Measurements from ENCODE around the gene AMPD2. TPM values are rescaled to one million over a fixed set of nuclear protein-coding genes. Genes with fewer than 3 reads are reported as not detected.

The AMPD2 gene
- polyA plus RNA-seq, 3 donors = 75.0 to 961 (median 117) TPM

GRCh38 chr1:109649491-109649914 lies 29.9 kb downstream of the AMPD2 start:
- Histone ChIP-seq H3K79me2 (ENCODE audit: insufficient read depth, low read length) (no peaks in the 10 kb centered on the region), H3K4me1 (ENCODE audit: control insufficient read depth in 1 of 2, insufficient read depth in 2 of 2, low read length in 2 of 2) (no peaks in the 10 kb centered on the region), H3K9ac (ENCODE audit: insufficient read depth, low read length, poor library complexity, severe bottlenecking) (no peak overlapping the region), H4K20me1 (ENCODE audit: insufficient read depth, low read length) (no peaks in the 10 kb centered on the region), H3K4me3 (replicated peaks in 1 of 3; ENCODE audit: low read depth in 2 of 3, low read length in 3 of 3) (peak overlapping the region in 1 of 3 experiments; percentile 49), H3K36me3 (replicated peaks in 1 of 2; ENCODE audit: control insufficient read depth in 1 of 2, insufficient read depth in 2 of 2, low read length in 2 of 2) (no peaks in the 10 kb centered on the region), H3K4me2 (replicated peaks; ENCODE audit: extremely low read depth, low read length, poor library complexity, severe bottlenecking) (peak overlapping the region; percentile 35), H3K27me3 (ENCODE audit: control insufficient read depth in 2 of 2, insufficient read depth in 2 of 2, low read length in 2 of 2) (no peaks in the 10 kb centered on the region), H2AFZ (ENCODE audit: insufficient read depth, low read depth, low read length, poor library complexity, severe bottlenecking) (no peak overlapping the region), H3K9me3 (replicated peaks in 1 of 2; ENCODE audit: control insufficient read depth in 1 of 2, insufficient read depth in 1 of 2, low read length in 2 of 2) (no peaks in the 10 kb centered on the region), H3K27ac (ENCODE audit: low read depth in 1 of 2, low read length in 2 of 2) (no peak overlapping the region)
- peak; percentile 26 for TF ChIP-seq CTCF (IDR thresholded peaks at IDR 0.05)
- Mint-ChIP-seq H3K4me3 (peak overlapping the region in 1 of 2 donors; percentile 75), H3K27ac (no peak overlapping the region), H3K9me3 (peaks cover 0 to 5% (median 0%) of the 10 kb centered on the region in 7 donors), H3K36me3 (no peaks in the 10 kb centered on the region), H3K27me3 (ENCODE audit: low read depth in 3 of 3) (peaks cover 2 to 19% (median 3%) of the 10 kb centered on the region in 3 donors), H3K4me1 (no peaks in the 10 kb centered on the region)
- no peak for DNase-seq
- WGBS (ENCODE audit: insufficient coverage) = no CpG with 5 or more reads among the region's 4 CpGs
- intact Hi-C loops (cut with micrococcal nuclease) = loop anchor here in 1 of 2 donors (10.0 kb wide), 1 partner anchor 335 kb away; the partner anchor contains the start of gene AHCYL1

DNA sequence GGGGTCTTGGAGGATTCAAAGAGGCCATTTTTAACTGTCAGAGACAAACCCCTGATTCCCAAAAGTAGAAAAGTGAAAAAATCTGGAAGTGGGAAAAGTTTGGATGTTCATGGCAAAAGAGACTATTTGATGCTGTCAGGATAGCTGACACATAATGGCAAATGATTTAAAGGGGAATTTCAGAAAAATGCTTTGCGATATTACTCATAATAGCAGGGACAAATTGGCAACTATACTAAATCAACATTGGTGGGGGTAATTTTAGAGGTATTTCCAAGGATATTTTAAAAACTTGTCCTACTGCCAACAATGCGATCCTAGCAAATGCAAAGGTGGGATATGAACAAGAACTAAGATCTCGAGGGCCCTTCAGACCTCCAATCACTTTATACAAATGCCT lies 31.0 kb downstream of the AMPD2 start:
- no peak overlapping the region for H3K9ac ChIP-seq (ENCODE audit: insufficient read depth, low read length, poor library complexity, severe bottlenecking)
- H2AFZ ChIP-seq (ENCODE audit: insufficient read depth, low read depth, low read length, poor library complexity, severe bottlenecking) = no peak overlapping the region
- Mint-ChIP-seq H3K4me3 (no peak overlapping the region), H3K27me3 (ENCODE audit: low read depth in 3 of 3) (peaks cover 3 to 27% (median 6%) of the 10 kb centered on the region in 3 donors), H3K36me3 (no peaks in the 10 kb centered on the region), H3K27ac (no peak overlapping the region), H3K4me1 (peaks cover 7% of the 10 kb centered on the region), H3K9me3 (peaks cover 0 to 5% (median 0%) of the 10 kb centered on the region in 7 donors)
- H3K4me3 ChIP-seq (replicated peaks in 1 of 3; ENCODE audit: low read depth in 2 of 3, low read length in 3 of 3) = no peak overlapping the region
- H4K20me1 ChIP-seq (ENCODE audit: insufficient read depth, low read length) = no peaks in the 10 kb centered on the region
- no peak overlapping the region for H3K4me2 ChIP-seq (replicated peaks; ENCODE audit: extremely low read depth, low read length, poor library complexity, severe bottlenecking)
- peaks cover 6 to 7% of the 10 kb centered on the region in 2 donors for H3K4me1 ChIP-seq (ENCODE audit: control insufficient read depth in 1 of 2, insufficient read depth in 2 of 2, low read length in 2 of 2)
- H3K36me3 ChIP-seq (replicated peaks in 1 of 2; ENCODE audit: control insufficient read depth in 1 of 2, insufficient read depth in 2 of 2, low read length in 2 of 2) = no peaks in the 10 kb centered on the region
- DNase-seq = no peak
- H3K27me3 ChIP-seq (ENCODE audit: control insufficient read depth in 2 of 2, insufficient read depth in 2 of 2, low read length in 2 of 2) = no peaks in the 10 kb centered on the region
- no peaks in the 10 kb centered on the region for H3K9me3 ChIP-seq (replicated peaks in 1 of 2; ENCODE audit: control insufficient read depth in 1 of 2, insufficient read depth in 1 of 2, low read length in 2 of 2)
- no peak for TF ChIP-seq CTCF (IDR thresholded peaks at IDR 0.05)
- WGBS (ENCODE audit: insufficient coverage) = no CpG with 5 or more reads among the region's 3 CpGs
- intact Hi-C loops (cut with micrococcal nuclease) = no loop called here
- H3K79me2 ChIP-seq (ENCODE audit: insufficient read depth, low read length) = no peaks in the 10 kb centered on the region
- no peak overlapping the region for H3K27ac ChIP-seq (ENCODE audit: low read depth in 1 of 2, low read length in 2 of 2)
